HG02943 (cell line): ENCODE results near the gene LATS1.
"Not testable (repeated sequence)": the region's sequence is repeated elsewhere in the genome, so short reads cannot be mapped to it uniquely, and the experiment has no call there.

Source experiments
- ATAC-seq: cut with Tn5 transposase; IDR thresholded peaks from one replicate; pipeline ENCODE4 v1.9.1; 2021; ENCODE audit warnings: mild to moderate bottlenecking, low read depth, moderate library complexity; ENCODE audit not compliant: unreplicated experiment

The LATS1 gene

GRCh38 chr6:149680503-149680902 is 37.4 kb downstream of the LATS1 start:
- no peak for ATAC-seq

DNA sequence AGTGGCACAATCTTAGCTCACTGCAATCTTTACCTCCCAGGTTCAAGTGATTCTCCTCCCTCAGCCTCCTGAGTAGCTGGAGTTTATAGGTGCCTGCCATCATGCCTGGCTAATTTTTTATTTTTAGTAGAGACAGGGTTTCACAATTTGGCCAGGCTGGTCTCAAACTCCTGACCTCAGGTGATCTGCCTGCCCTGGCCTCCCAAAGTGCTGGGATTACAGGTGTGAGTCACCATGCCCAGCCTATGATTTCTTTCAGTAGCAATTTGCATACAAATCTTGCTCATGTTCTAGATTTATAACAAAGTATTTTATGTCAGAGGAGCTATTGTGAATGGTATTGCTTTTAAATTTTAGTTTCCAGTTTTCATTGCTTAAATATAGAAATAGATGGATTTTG is 45.6 kb downstream of the LATS1 start:
- not testable (repeated sequence) for ATAC-seq

- no peak for ATAC-seq
These were observed 57.9 kb downstream of the LATS1 start for GRCh38 chr6:149660028-149660427.

DNA sequence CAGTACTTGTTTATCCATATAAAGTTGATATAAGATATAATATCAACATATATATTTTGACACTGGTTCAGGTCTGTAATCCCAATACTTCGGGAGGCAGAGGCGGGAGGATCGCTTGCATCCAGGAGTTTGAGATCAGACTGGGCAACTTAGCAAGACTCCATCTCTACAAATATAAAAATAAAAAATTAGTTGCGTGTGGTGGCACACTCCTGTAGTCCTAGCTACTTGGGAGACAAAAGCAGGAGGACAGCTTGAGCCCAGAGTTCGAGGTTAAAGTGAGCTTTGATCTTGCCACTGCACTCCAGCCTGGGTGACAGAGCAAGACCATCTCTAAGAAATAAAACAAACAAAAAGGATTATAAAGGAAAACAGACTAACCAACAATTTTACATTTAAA is 60.5 kb downstream of the LATS1 start:
- no peak for ATAC-seq

DNA sequence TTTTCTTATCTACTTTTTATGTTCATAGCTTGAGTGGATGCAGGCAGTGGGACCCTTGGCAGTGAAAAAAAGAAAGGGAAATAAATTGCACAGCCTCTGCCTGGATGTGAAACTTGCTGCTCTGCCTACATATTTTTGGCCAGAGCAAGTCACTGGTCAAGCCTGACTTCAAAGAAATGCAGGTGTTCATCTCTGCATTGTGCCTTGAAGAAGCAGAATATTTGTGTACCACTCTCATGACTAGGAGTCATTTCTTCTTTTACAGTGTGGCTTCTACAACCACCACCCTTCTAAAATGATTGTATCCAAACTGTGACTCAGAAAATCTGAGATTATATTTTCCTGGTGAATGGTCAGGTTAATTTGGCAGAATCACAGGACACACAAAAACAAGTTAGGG is 66.8 kb downstream of the LATS1 start:
- no peak for ATAC-seq

GRCh38 chr6:149648148-149649145 is 69.5 kb downstream of the LATS1 start, which contains the start of gene KATNA1:
Gene KATNA1, minus strand, starts transcription at chr6:149648714. Its CDS starts 10,167 bp downstream, at chr6:149638547.
- peak; percentile 94 for ATAC-seq

GRCh38 chr6:149646599-149646998 is 71.3 kb downstream of the LATS1 start:
- no peak for ATAC-seq

GRCh38 chr6:149642829-149643580 is 74.9 kb downstream of the LATS1 start:
- ATAC-seq = no peak

GRCh38 chr6:149636124-149636523 is 81.8 kb downstream of the LATS1 start:
- no peak for ATAC-seq

- no peak for ATAC-seq
These were observed 83.6 kb downstream of the LATS1 start for GRCh38 chr6:149634315-149634714.

DNA sequence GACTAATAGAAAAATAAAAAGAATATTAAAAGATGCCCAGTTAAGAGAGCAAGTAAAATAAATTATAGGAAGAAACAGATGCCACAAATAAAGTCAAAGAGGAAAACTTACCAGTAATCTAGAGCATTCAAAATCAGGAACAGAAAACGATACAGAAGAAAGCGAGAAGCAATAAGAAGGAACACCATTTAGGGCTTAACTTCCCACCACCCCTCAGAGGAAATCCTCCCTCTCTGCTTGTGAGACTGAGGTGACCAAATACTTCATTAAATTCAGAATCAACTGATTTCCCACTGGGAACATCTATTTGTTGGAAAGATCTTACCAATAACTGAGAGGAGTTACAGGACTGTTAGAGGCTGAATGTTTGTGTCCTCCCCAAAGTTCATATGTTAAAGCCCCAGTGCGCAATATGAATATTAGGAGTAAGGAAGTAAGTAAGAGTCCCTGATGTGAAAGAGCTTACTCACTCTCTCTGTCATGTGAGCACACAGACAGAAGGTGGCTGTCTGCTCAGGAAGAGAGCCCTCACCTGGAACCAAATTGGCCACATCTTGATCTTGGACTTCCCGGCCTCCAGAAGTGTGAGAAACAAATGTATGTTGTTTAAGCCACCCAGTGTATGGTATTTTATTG is 88.9 kb downstream of the LATS1 start:
- ATAC-seq = no peak

GRCh38 chr6:149627672-149628071 is 90.2 kb downstream of the LATS1 start:
- no peak for ATAC-seq

- ATAC-seq = no peak
These were observed 102.1 kb downstream of the LATS1 start for GRCh38 chr6:149615805-149616204.

DNA sequence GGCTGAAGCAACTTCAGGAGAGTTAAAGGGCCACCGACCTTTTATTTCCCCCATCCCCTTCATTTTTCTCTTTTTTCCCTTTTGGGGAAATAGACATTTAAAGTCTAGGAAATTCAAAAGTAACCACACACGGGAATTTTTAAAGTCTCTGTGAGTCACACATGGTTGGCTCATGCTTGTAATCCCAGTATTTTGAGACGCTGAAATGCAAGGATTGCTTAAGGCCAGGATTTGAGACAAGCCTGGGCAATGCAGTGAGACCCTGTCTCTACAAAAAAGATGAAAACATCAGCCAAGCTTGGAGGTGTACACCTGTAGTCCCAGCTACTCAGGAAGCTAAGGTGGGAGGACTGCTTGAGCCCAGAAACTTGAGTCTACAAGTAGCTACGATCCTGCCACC is 103.6 kb downstream of the LATS1 start:
- no peak for ATAC-seq

DNA sequence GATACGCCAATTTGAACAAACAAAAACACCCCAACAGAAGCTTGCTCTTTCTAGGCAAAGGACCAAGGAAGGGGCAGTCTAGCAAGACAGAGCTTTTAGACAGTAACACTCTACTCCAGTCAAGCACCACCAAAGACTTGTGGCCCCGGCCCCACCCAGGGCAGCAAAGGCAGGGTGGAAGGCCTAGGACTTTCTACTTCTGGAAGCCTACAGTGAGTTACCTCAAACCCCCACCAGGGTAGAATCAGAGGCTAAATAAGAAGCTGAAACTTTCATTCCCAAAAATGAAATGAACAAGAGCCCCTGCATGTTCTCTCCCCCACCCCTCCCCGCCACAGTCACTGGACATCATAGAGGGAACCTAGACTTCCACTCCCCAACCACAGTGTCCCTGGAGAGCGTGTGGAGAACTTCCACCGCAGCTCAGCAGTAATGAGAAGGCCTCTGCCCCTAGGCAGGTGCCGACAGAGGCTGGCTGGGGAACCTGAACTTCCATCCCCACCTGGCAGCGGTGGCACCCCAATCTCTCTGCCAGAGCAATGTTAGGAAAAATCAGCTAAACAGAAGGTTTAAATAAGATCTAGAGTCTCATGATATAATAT is 109.4 kb downstream of the LATS1 start:
- no peak for ATAC-seq
